ENCODE measurements around the gene CTR9. TPM values are rescaled to one million over a fixed set of nuclear protein-coding genes. Genes with fewer than 3 reads are reported as not detected.
"Not testable (repeated sequence)": the region's sequence is repeated elsewhere in the genome, so short reads cannot be mapped to it uniquely, and the experiment has no call there.

The CTR9 gene
- polyA plus RNA-seq, 5 donors, result 47.4 to 63.7 (median 61.7) TPM

- peak in 1 of 2 donors; percentile 47 for DNase-seq
These were observed 58.5 kb downstream of the CTR9 start for GRCh38 chr11:10809373-10810160.

GRCh38 chr11:10813945-10814344 is 62.9 kb downstream of the CTR9 start:
- DNase-seq, result no peak

- DNase-seq, result no peak
These were observed 67.5 kb downstream of the CTR9 start for GRCh38 chr11:10818594-10818993.

DNA sequence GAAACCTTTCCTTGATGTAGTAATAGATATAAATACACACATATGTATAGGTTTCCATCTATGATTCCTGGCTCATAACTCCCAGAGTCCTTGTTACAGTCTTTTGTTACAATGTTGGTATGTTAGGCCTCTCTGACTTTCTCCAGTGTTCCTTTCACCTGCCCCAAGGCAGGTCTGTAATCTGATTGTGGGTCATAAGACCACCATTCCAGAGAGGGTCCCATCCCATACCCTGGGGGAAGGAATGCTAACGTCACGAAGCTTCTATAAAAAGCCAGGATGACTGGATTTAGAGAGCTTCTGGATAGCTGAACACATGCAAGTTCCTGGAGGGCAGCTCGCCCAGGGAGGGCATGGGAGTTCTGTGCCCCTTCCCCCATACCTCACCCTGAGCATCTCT is 71.4 kb downstream of the CTR9 start:
- DNase-seq, result not testable (repeated sequence)

- DNase-seq, result no peak
These were observed 72.1 kb downstream of the CTR9 start for GRCh38 chr11:10823152-10823579.

DNA sequence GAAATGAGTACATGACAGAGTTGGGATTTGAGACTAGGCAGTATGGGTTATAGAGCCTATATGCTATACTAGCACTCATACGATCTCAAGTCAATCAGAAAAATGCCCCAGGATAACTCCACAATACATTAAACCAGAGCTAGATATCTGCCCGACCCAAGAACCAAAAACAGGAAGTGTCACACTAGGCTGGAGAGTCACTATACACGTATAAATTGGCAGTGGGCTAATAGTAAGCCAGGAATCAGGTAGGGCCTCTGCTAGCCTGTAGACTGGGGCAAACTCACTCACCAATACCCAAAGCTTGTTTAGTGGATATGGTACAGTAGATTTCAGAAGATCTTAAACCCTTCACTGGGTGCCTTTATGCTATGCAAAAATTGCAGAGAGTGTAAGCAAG is 73.8 kb downstream of the CTR9 start:
- no peak for DNase-seq

DNA sequence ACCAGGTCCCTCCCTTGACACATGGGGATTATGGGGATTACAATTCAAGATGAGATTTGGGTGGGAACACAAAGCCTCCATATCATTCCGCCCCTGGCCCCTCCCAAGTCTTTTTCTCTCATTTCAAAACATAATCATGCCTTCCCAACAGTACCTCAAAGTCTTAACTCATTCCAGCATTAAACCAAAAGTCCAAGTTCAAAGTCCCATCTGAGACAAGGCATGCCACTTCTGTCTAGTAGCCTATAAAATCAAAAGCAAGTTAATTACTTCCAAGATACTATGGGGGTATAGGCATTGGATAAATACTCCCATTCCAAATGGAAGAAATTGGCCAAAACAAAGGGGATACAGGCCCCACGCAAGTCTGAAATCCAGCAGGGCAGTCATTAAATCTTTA is 77.4 kb downstream of the CTR9 start:
- DNase-seq, result no peak

GRCh38 chr11:10829139-10829538 is 78.1 kb downstream of the CTR9 start:
- no peak for DNase-seq

Other genes with a start within 250 kb of the CTR9 start
- gene RNF141, start 210.1 kb upstream of the CTR9 start, polyA plus RNA-seq (ENCODE audit: insufficient read depth in 1 of 5, insufficient read length in 5 of 5, low replicate concordance in 1 of 5), result 10 to 100 TPM; 28.8 to 45.0 (median 37.3) TPM
- gene LYVE1, start 182.6 kb upstream of the CTR9 start, polyA plus RNA-seq (ENCODE audit: insufficient read depth in 1 of 5, insufficient read length in 5 of 5, low replicate concordance in 1 of 5), result 100 to 1,000 TPM; 134 to 241 (median 194) TPM
- gene IRAG1, start 57.5 kb upstream of the CTR9 start, polyA plus RNA-seq (ENCODE audit: insufficient read depth in 1 of 5, insufficient read length in 5 of 5, low replicate concordance in 1 of 5), result 10 to 100 TPM in 4 of 5 donors, 1 to 10 TPM in 1; 9.7 to 21.0 (median 13.3) TPM
- 1,000 to 10,000 TPM in 1 of 5 donors, 100 to 1,000 TPM in 4; 768 to 1,029 (median 975) TPM for gene EIF4G2, start 57.7 kb downstream of the CTR9 start, polyA plus RNA-seq (ENCODE audit: insufficient read depth in 1 of 5, insufficient read length in 5 of 5, low replicate concordance in 1 of 5)
- 100 to 1,000 TPM; 100 to 159 (median 120) TPM for gene ZBED5, start 106.8 kb downstream of the CTR9 start, polyA plus RNA-seq (ENCODE audit: insufficient read depth in 1 of 5, insufficient read length in 5 of 5, low replicate concordance in 1 of 5)

Measured in right lung (tissue), 5 donors.